Adrenal gland (tissue), 5 donors: ENCODE results near the gene HYKK.

Source experiments
- POLR2A ChIP-seq, 2 donors: fragments of 450-650 bp; IDR thresholded peaks; one replicate each; pipeline ENCODE4 v1.6.1; 2017; ENCODE audit warnings: antibody characterized with exemption in 2 of 2, mild to moderate bottlenecking in 2 of 2, moderate library complexity in 1 of 2
- TF ChIP-seq, protein P1 (sequence below), 6 experiments: fragments of 450-650 bp in 4 of 6; fragments of 200-600 bp in 2 of 6; sonication (generic) in 1 of 6; IDR thresholded peaks; 1 replicate in 5 of 6; 2 replicates in 1 of 6; pipeline versions ENCODE4 v1.5.1 to v1.8.0; 2016 to 2021; ENCODE audit warnings: antibody characterized with exemption in 6 of 6, mild to moderate bottlenecking in 2 of 6, moderate library complexity in 1 of 6
- donor health status: DM: no; HTN: no; CAD: no.

DNA sequence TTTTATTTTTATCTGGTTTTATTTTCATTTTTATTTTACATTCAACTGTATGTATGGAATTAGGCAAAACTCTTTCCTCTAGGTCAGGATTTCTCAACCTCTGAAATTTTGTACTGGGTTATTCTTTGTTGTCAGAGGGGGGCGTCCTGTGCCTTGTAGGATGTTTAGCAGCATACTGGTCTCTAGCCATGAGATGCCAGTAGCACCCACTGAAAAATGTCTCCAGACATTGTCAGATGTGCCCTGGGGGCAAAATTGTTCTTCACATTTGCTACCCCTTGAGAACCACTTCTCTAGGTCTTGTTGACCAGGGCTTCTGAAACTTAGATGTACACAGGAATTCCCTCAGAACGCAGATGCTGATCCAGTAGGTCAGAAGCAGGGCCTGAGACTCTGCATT lies 63.3 kb downstream of the HYKK start:
- TF ChIP-seq, protein P1, sequence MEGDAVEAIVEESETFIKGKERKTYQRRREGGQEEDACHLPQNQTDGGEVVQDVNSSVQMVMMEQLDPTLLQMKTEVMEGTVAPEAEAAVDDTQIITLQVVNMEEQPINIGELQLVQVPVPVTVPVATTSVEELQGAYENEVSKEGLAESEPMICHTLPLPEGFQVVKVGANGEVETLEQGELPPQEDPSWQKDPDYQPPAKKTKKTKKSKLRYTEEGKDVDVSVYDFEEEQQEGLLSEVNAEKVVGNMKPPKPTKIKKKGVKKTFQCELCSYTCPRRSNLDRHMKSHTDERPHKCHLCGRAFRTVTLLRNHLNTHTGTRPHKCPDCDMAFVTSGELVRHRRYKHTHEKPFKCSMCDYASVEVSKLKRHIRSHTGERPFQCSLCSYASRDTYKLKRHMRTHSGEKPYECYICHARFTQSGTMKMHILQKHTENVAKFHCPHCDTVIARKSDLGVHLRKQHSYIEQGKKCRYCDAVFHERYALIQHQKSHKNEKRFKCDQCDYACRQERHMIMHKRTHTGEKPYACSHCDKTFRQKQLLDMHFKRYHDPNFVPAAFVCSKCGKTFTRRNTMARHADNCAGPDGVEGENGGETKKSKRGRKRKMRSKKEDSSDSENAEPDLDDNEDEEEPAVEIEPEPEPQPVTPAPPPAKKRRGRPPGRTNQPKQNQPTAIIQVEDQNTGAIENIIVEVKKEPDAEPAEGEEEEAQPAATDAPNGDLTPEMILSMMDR (IDR thresholded peaks at IDR 0.05): no peak
- TF ChIP-seq POLR2A (IDR thresholded peaks at IDR 0.05): no peak
